ENCODE measurements around the gene LIN7C.

- TF ChIP-seq, protein P1, sequence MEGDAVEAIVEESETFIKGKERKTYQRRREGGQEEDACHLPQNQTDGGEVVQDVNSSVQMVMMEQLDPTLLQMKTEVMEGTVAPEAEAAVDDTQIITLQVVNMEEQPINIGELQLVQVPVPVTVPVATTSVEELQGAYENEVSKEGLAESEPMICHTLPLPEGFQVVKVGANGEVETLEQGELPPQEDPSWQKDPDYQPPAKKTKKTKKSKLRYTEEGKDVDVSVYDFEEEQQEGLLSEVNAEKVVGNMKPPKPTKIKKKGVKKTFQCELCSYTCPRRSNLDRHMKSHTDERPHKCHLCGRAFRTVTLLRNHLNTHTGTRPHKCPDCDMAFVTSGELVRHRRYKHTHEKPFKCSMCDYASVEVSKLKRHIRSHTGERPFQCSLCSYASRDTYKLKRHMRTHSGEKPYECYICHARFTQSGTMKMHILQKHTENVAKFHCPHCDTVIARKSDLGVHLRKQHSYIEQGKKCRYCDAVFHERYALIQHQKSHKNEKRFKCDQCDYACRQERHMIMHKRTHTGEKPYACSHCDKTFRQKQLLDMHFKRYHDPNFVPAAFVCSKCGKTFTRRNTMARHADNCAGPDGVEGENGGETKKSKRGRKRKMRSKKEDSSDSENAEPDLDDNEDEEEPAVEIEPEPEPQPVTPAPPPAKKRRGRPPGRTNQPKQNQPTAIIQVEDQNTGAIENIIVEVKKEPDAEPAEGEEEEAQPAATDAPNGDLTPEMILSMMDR (IDR thresholded peaks at IDR 0.05), result no peak
- TF ChIP-seq CHD2 (IDR thresholded peaks at IDR 0.05; ENCODE audit: low read length, partially characterized antibody), result no peak
- TF ChIP-seq KDM1A (IDR thresholded peaks at IDR 0.05; ENCODE audit: low read depth), result no peak
- TF ChIP-seq RARB (CRISPR knock-in tag; IDR thresholded peaks at IDR 0.05), result no peak
- no peak for TF ChIP-seq ESRRA (IDR thresholded peaks at IDR 0.05; ENCODE audit: borderline replicate concordance, low read length)
- no peak for TF ChIP-seq JUNB (IDR thresholded peaks at IDR 0.05)
- TF ChIP-seq RNF2 (IDR thresholded peaks at IDR 0.05; ENCODE audit: borderline replicate concordance, low read depth), result no peak
- TF ChIP-seq POLR2A (IDR thresholded peaks at IDR 0.05; ENCODE audit: low read length), result no peak
- no peak for TF ChIP-seq JUN (IDR thresholded peaks at IDR 0.05)
- no peak for TF ChIP-seq HDAC2 (IDR thresholded peaks at IDR 0.05)
- no peak for TF ChIP-seq ZFP36 (IDR thresholded peaks at IDR 0.05; ENCODE audit: borderline replicate concordance, partially characterized antibody)
These were observed 46.6 kb upstream of the LIN7C start for GRCh38 chr11:27553186-27553585.
